HG03520 (cell line): ENCODE results near the gene EMILIN2.
A peak's percentile ranks its signal among the peaks of the same experiment; 100 is the strongest.

Experiments
- ATAC-seq: cut with Tn5 transposase; IDR thresholded peaks from one replicate; pipeline ENCODE4 v1.9.1; 2021; ENCODE audit warnings: mild to moderate bottlenecking, moderate library complexity; ENCODE audit not compliant: unreplicated experiment

EMILIN2 gene

GRCh38 chr18:2948038-2948437, 101.2 kb downstream of the EMILIN2 start:
- no peak for ATAC-seq

- ATAC-seq = no peak
These were observed 105.8 kb downstream of the EMILIN2 start for GRCh38 chr18:2952605-2953004.

- no peak for ATAC-seq
These were observed 107.3 kb downstream of the EMILIN2 start for GRCh38 chr18:2953935-2954653.

GRCh38 chr18:2954869-2955645, 108.3 kb downstream of the EMILIN2 start:
- no peak for ATAC-seq

- no peak for ATAC-seq
These were observed 109.2 kb downstream of the EMILIN2 start for GRCh38 chr18:2956056-2956455.

- ATAC-seq = peak; percentile 56
These were observed 112.1 kb downstream of the EMILIN2 start for GRCh38 chr18:2958819-2959298.

- ATAC-seq = no peak
These were observed 112.5 kb downstream of the EMILIN2 start for GRCh38 chr18:2959341-2959740.

- no peak for ATAC-seq
These were observed 114.3 kb downstream of the EMILIN2 start for GRCh38 chr18:2960983-2961696.

- no peak for ATAC-seq
These were observed 115.0 kb downstream of the EMILIN2 start for GRCh38 chr18:2961821-2962220.

- ATAC-seq = no peak
These were observed 116.2 kb downstream of the EMILIN2 start for GRCh38 chr18:2963048-2963447.

- no peak for ATAC-seq
These were observed 117.7 kb downstream of the EMILIN2 start for GRCh38 chr18:2964361-2965010.
